K562 (cell line): ENCODE data around the gene COL6A2.

Experiments
- BCL6 ChIP-seq: fragments of 250-450 bp; sonication (Bioruptor Pico); IDR thresholded peaks from 2 replicates; pipeline ENCODE4 v1.4.0; 2020
- CTCF ChIP-seq, 3 experiments: IDR thresholded peaks in 2 of 3; conservative IDR thresholded peaks in 1 of 3; 2 replicates each; pipeline ENCODE4 v1.5.1; 2011 to 2012; ENCODE audit warnings: low read length in 3 of 3, mild to moderate bottlenecking in 3 of 3, control low read depth in 2 of 3, improper control_type of control experiment in 1 of 3, inconsistent platforms in 1 of 3, low read depth in 1 of 3, mixed read lengths in 1 of 3, moderate library complexity in 1 of 3; ENCODE audit not compliant: insufficient read depth in 2 of 3
- EP300 ChIP-seq: IDR thresholded peaks from 2 replicates; pipeline ENCODE4 v1.6.1; 2012; ENCODE audit warnings: low read length, improper control_type of control experiment
- GABPA ChIP-seq: fragments of 200-800 bp; sonication (Bioruptor generic); conservative IDR thresholded peaks from 2 replicates; pipeline ENCODE4 v1.6.1; 2016; ENCODE audit warnings: low read depth, missing genetic modification characterization, missing compliant biosample characterization
- NFYB ChIP-seq: IDR thresholded peaks from 2 replicates; pipeline ENCODE4 v1.6.1; 2011; ENCODE audit warnings: mild to moderate bottlenecking, moderate library complexity; ENCODE audit not compliant: insufficient read length; ENCODE audit errors: extremely low read depth
- SP1 ChIP-seq: sonication (generic); formaldehyde crosslinking; IDR thresholded peaks from 2 replicates; pipeline ENCODE4 v1.8.1; 2022; ENCODE audit warnings: mild to moderate bottlenecking, missing genetic modification reagents
- ZEB2 ChIP-seq: fragments of 450-650 bp; IDR thresholded peaks from 2 replicates; pipeline ENCODE4 v1.6.1; 2016
- TF ChIP-seq, protein P1 (sequence below): sonication (generic); formaldehyde crosslinking; IDR thresholded peaks from 2 replicates; pipeline ENCODE4 v1.8.1; 2022; ENCODE audit warnings: missing genetic modification reagents

DNA sequence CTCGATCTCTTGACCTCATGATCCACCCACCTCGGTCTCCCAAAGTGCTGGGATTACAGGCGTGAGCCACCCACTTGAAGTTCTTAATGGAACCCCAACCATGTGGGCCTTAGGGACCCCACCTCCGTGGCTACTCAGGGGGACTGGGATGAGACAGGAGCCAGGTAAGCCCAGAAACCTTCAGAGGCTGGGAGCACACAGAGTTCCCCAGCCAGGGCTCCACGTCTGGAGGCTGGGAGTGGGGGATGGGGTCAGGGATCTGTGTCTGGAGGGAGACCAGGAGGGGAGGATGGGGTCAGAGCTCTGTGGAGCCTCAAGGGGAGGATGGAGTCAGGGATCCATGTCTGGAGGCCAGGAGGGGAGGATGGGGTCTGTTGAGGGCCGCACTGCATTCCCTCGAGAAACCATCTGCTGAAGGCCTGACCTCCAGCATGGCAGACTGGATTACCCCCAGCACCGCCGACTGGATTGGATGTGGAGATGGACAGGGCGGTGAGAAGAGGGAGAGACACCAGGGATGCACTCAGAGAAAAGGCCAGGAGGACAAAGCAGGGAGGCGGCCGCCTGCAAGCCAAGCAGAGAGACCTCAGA is 59.6 kb downstream of the COL6A2 start:
- no peak for TF ChIP-seq CTCF (IDR thresholded peaks at IDR 0.05 in 2 of 3, conservative IDR thresholded peaks at IDR 0.05 in 1 of 3; ENCODE audit: insufficient read depth in 2 of 3, low read depth in 1 of 3, low read length in 3 of 3)
- TF ChIP-seq EP300: no peak
- TF ChIP-seq SP1 (CRISPR knock-in tag): no peak
- TF ChIP-seq, protein P1, sequence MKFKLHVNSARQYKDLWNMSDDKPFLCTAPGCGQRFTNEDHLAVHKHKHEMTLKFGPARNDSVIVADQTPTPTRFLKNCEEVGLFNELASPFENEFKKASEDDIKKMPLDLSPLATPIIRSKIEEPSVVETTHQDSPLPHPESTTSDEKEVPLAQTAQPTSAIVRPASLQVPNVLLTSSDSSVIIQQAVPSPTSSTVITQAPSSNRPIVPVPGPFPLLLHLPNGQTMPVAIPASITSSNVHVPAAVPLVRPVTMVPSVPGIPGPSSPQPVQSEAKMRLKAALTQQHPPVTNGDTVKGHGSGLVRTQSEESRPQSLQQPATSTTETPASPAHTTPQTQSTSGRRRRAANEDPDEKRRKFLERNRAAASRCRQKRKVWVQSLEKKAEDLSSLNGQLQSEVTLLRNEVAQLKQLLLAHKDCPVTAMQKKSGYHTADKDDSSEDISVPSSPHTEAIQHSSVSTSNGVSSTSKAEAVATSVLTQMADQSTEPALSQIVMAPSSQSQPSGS (CRISPR knock-in tag): no peak
- TF ChIP-seq ZEB2: no peak
- no peak for TF ChIP-seq NFYB
- TF ChIP-seq BCL6 (CRISPR knock-in tag): no peak
- TF ChIP-seq GABPA (tag): no peak
